DMS114 treated with DMSO at 0.1 percent for 48 hours (cell line): ENCODE results near the gene FCN1.

Experiments used
- DNase-seq: peaks from one replicate; lab custom pipeline; 2025; ENCODE audit not compliant: unreplicated experiment; lab: John Stamatoyannopoulos, UW

Gene FCN1

DNA sequence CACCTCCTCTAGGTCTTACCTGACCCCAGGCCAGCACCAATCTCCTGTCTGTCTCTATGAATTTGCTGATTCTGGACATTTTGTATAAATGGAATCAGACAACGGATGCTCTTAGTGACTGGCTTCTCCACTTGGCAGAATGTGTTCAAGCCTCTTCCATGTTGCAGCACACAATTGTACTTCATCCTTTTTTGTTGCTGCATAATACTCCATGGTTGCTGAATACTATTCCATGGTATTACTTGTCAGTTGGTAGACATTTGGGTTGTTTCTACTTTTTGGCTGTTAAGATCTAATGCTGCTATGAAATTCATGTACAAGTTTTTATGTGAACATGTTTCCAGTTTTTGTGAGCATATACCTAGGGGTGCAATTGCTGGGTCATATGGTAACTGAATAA is 34.3 kb upstream of the FCN1 start:
- DNase-seq, result no peak

DNA sequence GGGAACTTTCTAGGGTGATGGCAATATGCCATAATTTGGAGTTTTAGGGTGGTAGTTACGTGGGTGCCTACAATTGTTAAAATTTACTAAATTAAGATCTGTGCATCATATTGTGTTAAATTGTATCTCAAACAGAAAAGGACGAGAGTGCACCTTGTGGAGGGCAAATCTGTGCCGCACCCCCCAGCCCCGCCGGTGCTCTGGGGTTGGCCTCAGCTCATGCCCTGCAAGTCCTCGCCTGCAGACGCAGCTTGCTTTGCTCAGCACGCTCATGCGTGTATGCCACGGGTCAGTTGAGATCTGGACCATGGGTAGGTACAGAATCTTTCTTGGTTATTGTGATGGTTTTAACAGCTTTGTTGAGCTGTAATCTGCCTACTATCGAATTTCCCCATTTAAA is 33.7 kb upstream of the FCN1 start:
- DNase-seq, result no peak

DNA sequence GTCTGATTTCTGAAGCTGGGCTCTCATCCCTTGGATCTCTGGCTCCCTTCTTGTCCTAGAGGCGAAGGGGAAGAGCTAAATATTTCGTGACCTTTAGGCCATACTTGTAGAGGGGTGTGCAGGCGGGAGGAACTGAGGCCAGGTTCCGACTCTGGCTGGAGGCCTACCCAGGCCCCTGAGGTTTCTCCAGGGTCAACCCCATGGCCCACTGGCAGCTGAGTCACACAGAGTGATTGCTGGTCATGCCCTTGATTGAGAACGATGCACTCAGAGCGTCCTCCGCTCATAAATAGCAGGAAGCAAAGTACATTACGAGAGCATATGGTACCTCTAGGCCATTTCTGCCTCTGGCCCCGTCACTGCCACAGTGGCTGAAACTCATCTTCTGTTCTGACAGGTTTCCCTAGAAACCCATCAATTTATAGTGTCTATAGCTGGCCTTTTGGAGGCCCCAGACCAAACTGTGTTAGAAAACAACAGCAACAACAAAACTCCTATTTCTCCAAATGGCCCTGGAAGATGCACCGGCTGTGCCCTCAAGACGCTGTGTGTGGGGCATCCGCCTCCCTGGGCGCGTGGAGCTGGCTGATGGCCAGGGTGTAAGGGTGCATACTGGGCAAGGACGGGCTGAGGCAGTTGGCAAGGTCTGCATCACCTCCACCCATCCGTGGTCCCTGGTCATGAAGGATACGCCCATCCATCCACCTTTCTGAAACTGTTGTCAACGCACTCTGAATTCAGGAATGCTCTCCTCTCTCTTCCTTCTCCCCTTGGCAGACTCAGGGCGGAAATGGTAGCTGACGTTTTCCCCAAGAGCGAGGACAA is 32.9 kb upstream of the FCN1 start:
- no peak for DNase-seq

DNA sequence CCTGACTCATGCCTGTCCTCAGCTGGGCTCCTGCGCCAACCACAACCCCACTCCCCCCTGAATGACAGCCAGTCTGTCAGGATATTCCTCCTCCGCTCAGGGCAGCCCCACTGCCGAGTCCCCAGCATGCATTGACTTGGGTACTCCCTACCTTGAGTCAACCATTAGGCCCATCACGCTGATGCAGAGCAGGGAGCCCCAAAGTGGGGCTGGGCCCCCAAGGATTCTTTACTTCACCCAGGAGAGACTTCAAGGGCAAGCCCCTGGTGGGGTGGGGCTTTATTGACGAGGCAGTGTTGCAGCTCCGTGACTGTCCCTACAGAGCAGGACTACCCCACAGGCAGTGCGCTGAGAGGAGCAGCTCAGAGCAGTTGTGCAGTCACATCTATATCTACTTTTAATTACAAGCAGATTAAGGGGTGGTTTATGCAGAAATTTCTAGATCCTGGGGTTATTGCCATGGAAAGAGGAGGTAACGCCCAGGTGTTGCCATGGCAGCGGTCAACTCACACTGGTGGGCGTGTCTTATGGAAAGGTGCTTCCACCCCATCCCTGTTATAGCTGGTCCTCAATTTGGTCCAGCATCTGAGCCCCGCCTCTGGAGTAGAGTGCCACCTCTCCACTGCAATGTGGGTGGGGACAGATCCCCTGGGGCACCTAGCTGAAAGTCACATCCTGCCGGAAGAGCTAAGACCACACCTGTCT is 32.1 kb upstream of the FCN1 start:
- no peak for DNase-seq

DNA sequence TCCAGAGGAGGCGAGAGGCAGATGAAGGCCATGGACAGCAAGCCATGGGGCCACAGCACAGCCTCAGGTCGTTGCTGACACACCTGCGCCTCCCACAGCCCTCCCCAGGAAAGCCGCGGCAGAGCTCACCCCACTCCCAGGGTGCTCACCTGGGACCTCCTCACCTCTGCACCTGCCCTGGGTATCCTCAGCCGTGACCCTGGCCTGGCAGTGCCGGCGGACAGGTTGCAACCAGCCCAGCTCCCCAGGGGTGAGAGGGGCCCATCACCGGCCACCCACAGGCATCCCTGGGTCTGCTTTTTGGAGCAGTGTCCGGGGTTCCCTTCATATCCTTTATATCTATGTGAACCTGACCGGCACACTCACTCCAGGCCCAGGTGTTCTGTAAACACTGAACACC is 30.4 kb upstream of the FCN1 start:
- DNase-seq, result no peak

DNA sequence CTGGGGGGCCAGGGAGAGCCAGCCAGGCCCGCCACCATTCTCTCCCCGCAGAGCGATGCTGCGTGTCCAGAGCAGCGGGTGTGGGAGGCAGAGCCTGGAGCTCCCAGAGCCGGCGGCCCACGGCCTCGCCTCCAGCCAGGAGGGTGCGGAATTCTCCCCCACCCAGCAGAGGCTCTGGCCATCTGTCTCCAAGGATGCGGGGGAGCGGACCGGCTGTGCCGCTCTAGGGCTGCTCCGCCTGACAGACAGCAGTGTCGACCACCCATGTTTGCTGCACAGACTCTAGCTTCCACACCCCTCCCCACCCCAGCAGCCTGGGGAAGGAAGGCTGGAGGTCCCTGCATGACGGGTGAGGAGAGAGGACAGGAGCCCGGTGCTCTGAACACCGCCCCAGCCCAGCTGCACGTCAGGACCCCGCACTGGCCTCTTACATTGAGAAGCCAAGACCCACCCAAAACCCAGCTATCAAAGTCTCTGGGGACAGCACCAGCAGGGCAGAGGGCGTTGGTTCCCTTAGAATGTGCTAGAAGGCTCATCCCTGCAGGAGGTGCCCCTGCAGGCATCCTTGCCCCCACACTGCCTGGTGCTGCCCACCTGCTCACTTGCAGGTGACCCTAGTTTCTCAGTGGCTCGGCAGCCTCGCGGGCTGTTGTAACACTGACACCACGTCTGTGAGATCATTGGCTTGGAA is 29.7 kb upstream of the FCN1 start:
- DNase-seq, result no peak

DNA sequence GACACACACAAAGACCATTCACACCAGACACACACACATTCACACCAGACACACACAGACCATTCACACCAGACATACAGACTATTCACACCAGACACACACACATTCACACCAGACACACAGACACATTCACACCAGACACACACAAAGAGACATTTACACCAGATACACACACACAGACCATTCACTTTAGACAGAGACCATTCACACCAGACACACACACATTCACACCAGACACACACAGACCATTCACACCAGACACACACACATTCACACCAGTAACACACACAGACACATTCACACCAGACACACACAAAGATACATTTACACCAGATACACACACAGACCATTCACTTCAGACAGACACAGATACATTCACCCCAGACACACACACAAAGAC is 29.0 kb upstream of the FCN1 start:
- DNase-seq, result no peak

DNA sequence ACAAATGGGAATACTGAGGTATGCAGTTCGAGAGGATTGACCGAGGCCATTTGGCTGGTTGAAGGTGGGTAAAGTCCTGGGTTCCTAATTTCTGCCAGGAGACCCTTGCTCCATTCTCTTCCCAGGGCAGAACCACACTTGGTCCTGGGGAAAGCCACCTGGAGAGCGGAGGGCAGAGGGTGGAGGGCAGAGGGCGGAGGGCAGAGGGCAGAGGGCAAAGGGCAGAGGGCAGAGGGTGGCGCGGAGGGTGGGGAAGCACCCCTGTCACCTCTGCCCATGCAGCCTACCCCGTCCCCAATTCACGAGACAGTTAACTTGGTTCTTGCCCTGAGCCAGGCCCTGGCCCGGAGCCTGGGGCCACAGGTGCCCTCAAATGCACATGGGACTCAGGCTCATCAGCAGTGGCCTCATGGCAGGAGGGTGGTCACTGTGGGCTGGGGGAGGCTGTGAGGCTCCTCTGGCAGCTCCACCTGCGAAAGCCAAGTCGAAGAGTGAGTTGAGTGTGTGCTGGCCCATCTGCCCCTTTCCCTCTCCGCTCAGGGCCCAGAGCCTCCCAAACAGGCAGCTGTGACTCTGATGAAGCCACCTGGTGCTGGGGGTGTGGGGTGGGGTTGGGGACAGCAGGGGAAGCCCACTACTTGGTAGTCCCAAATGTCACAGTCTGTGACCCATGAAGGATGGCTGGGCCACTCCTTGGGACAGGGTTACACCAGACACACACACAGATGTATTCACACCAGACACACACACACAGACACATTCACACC is 28.0 kb upstream of the FCN1 start:
- DNase-seq, result no peak

DNA sequence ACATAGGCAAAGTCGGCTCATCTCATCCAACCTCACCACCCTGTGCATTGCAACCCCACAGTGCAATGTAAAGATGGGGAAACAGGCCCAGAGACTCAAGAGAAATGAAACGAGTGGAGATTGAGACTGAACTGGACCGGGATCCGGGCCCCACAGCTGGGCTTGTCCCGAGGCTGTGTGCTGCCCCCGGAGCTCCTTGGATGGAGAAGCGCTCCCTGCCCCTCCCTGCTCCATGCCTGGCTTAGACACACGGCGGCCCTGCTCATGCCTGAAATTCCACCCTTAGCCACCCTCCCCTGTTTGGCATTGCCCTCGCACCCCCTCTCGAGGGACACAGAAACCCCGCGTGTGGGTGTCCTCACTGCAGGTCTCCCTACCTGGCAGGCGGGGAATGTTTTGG is 27.2 kb upstream of the FCN1 start:
- no peak for DNase-seq

DNA sequence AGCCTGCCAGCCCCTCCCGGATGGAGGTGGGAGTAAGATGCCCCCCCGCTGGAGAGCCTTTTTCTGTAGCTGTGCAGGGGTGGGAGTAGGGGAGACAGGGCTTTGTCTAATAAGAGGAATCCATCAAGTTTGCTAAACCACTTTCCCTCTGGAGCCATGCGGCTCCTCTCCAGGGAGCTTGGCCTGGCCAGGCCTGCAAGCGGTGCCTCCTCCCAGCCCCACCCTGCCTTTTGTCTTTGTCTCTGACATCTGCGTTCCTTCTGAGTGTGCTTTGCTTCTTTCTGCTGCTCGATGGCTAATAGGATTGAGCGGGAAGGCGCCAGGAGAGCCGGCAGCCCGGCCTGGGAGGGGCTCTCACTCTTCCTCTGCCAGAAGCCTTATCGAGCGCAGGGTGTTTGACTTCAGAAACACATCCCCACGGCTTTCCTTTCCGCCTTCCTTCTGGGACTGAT is 26.7 kb upstream of the FCN1 start:
- no peak for DNase-seq

DNA sequence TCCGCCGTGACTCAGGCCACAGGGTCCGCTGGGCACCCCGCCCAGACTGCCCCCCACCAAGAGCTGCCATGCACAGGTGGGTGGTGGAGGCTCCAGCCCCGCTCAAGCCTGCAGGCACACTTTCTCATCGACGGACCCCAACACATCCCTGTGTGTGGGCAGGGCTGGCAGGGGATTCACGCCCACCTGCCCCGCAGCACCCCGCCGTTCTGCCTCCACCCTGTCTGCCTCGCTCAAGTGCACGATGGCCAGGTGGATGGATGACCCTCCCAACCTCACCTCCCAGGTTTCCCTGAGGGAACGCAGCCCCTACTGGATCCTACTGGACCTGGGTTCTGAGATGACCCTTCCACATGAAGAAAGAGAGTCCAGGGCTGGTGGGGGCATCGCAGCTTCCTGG is 26.1 kb upstream of the FCN1 start:
- no peak for DNase-seq

DNA sequence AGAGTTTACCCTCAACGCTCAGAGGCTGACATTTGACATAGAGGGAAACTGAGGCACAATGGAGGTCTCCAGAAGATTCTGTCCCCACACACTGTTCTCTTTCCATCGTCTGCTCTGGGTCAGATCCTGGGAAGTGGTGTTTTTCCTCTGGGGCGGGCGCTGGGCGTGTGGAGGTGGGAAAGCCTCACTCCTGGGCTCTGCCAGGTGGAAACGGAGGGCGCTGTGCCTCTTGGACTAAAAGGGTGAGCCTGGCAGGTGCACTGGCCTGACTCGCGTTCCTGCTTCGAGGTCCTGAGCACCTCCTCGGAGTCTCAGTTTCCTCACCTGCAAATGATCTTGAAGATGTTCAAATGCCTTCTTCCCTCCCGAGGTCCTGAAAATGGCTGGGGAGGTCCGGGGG is 25.7 kb upstream of the FCN1 start:
- no peak for DNase-seq

DNA sequence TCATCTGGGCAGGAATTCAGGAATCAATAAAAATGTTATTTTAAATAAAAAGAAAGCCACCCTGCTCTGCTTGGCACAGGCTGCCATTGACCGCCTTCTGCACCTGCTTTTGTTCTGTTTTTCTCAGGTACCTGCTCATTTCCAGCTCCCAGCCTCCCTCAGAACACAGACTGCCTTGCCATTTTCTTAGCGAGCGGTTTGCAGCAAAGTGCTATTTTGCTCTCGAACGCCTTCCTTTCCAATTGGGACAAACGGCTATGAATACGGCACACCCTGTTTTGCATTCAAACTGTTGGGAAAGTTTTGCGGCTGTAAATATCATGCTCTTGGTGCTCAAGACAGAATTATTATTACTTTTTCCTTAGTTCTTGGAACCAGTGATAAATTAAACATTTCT is 25.1 kb upstream of the FCN1 start:
- no peak for DNase-seq

DNA sequence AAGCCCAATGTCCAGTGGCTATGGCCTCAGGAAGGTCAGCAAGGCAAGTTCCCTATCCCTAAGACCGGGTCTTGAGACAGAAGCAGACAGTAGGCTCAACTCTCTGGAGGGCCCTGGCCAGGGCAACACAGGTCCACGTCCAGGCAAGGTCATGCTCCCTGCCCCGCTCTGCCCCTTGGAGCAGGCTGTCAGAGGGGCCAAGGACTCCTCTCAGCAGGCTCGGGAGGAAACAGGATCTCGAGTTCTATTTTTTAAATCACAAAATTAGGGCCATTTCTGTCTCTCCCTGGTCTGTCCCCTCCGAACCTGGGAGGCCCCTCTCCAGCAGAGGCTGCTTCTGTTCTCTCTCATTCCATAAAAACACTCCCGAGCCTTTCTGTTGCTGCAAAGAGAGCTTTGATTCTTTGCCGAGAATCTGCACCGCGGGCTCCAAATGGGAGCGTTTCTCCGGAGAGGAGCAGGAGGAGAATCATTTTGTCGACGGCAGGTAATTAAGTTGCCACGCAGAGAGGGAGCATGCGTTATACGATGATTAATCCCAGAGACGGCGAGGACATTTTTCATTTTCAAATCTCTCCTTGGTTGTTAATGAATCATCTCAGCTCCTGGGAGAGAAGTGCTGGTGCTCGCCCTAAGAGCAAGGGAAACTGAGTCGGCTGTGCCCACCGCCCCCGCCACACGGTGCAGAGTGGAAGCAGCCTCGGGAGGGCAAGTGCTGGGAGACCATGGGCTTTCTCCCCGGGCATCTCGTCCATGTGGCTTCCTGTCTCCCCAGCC is 24.5 kb upstream of the FCN1 start:
- DNase-seq, result no peak

DNA sequence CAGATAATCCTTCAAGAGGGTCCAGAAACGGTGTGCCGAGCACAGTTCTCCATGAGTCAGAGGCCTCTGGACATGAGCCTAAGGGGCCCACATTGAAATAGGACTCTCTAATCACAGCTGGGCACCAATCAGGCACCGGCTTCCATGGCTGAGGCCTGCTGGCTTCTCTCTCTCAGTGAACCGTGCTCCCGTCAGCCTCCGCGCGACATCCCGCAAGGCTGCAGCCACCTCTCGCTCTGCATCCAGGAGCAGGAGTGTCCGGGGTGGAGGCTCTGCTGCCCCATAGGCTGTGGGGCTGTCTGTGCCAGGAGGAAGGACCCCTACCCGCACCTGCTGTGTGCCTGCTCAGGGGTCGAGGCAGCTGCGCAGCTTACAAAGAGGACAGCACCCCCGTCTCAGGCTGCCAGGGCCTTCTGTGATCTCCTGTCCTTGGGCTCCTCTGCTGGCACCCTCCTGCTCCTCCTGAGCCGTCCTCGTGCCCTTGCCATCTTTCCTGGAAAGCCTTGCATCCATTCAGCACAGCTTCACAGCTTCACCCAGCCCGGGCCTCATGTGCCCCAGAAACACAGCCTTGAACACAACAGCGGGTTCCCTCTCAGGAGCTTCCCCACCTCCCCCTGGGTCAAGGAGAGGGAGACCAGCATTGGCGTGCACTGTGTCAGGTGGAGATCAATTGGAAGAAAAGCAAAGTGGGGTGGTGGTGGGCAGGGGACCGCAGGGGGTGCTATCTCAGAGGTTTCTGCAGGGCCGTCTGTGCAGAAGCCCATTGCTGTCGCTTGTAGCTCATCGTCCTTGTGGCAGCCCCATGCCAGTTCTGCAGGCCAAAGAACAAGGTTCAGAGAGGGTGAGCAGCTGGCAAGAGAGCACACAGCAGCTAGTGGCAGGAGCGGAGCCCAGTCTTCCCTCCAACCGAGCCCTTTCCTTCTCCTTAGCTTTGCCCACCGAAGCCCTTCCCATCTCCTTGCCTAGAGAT is 22.8 kb upstream of the FCN1 start:
- no peak for DNase-seq

DNA sequence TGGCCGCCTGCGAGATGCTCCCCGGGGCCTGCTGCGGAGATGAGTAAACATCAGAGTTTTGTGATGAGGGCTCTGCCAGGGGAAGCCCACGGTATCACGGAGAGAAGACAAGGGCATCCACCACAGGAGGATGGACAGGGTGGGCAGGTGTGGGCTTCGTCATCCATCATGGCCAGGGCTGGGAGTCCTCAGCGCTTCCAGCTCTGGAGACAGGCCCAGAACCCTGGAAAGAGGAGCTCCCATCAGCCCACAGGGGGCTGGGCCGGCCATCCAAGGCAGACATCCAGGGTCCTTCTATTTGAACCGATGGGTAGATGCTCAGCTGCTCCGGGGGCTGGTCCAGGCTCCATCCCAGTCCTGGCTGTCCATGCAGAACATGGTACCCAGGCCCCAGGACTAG is 22.1 kb upstream of the FCN1 start:
- no peak for DNase-seq

DNA sequence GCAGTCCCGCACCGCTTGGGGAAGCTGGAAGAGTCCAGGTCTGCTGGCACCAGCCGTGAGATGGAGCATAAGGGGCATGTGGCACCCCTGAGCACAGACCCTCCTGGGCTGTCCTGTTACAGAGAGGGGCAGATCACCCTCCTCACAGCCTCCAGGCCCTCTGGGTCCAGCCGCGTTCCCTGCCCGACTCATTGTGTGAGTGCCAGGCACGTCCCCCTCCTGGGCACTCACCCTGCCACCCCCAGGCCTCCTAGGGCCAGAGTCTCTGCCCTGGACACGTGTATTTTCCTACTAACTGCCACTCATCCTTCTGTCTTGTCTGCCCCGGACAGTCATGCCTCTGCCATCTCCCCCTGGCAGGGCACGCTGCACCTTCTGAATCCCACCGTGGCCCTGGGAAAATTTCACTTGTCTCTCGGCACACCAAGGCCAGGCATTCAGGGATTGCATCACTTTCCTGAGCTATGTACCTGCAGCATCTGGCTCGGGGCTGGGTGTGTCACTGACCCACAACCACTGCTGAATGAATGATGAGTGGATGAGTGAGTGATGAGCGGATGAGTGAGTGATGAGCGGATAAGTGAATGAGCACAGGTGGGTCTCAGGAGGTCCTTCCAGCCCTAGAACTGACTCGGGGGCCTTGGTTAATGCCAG is 21.5 kb upstream of the FCN1 start:
- DNase-seq, result no peak

DNA sequence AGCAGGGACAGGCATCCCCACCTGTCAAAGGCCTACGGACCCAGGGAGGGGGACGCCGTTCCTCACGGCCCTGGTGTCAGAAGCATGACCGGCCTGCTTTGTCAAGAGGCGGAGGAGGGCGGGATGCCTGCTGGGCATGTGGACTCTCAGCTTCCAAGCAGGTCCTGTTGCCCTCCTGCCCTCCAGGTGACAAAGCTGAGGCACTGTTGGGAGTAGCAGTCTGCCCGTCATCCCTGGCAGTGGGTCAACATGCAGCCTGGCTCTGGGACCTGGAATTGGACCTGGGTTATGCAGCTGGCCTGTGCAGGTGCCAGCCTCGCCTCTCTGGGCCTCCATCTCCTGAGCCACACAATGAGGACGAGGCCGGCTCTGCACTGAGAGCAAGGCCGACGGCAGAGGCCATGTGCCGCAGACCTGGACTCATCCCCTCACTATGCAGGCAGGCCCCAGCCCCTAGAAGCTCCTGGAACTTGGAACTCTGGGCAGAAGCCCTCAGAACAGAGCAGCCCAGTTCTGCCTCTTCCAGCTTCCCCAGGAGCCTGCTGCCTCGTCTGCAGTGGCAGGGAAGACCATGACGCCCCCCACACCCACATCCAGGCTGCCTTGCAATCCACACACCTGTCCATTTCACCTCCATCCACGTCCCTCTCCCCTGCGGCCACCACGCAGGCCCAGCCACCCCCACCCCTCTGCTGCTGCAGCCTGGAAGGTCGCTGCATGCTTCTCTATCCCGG is 20.8 kb upstream of the FCN1 start:
- DNase-seq, result no peak
